AG10803 (cell line): ENCODE data around the gene FARS2.

Experiments used
- DNase-seq: peaks from one replicate; pipeline ENCODE4 v3.0.0; 2010; ENCODE audit warnings: low read depth
- H3K4me3 ChIP-seq: 2 replicates; pipeline ENCODE4 v1.5.1; 2011; ENCODE audit warnings: mild to moderate bottlenecking, low read length, control low read depth
- TF ChIP-seq, protein P1 (sequence below): conservative IDR thresholded peaks from 2 replicates; pipeline ENCODE4 v1.5.1; 2011; ENCODE audit warnings: mild to moderate bottlenecking, low read length, control low read depth, inconsistent platforms

FARS2 gene

DNA sequence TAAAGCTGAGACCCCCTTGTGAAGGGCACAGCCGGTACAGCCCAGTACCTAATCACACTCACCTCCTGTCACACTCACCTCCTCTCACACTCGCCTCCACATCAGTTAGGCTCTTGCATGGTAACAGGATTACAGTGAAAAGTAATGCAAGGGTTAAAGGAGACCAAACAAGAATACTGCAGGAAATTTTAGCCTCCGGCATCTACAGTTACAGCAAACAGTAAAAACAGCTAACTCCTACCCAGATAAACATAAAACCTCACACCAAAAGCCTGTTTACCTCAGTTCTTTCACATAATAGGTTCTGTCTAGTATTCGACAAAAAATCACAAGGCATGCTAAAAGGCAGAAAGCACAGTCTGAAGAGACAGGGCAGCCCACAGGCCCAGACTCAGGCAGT lies 55.6 kb downstream of the FARS2 start:
- TF ChIP-seq, protein P1, sequence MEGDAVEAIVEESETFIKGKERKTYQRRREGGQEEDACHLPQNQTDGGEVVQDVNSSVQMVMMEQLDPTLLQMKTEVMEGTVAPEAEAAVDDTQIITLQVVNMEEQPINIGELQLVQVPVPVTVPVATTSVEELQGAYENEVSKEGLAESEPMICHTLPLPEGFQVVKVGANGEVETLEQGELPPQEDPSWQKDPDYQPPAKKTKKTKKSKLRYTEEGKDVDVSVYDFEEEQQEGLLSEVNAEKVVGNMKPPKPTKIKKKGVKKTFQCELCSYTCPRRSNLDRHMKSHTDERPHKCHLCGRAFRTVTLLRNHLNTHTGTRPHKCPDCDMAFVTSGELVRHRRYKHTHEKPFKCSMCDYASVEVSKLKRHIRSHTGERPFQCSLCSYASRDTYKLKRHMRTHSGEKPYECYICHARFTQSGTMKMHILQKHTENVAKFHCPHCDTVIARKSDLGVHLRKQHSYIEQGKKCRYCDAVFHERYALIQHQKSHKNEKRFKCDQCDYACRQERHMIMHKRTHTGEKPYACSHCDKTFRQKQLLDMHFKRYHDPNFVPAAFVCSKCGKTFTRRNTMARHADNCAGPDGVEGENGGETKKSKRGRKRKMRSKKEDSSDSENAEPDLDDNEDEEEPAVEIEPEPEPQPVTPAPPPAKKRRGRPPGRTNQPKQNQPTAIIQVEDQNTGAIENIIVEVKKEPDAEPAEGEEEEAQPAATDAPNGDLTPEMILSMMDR, result no peak
- DNase-seq, result no peak
- no peak overlapping the region for H3K4me3 ChIP-seq

DNA sequence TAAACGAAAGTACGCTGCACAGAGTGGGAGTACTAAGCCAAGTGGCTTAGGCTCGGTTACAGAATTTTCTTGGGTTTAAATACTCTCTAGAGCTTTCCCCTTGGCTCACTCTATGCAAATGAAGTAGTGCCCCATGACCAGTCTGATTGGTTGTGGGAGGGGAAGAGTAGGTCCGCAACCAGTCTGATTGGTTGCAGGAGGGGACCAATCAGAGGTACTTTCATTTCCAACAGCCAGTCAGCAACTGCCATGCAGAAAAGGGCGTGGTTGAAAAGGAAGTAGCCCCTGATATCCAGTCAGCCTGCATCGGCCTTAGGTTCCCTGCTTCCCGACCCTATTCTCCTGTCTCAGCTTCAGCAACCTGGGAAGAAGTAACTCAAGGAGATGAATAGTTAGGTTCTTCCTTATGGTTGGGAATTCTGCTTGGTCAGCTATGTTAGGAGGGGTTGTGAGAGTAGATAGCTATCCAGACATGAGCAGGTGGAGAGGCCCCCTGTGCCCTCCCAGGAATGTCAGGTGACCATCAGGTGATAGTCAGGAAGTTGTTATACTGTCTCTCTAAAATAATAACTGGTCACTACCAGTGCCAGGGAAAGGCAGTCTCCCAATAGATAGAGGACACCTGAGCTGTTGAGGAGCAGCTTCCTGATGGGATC lies 57.4 kb downstream of the FARS2 start:
- no peak for DNase-seq
- H3K4me3 ChIP-seq, result no peak overlapping the region
- TF ChIP-seq, protein P1, result no peak

DNA sequence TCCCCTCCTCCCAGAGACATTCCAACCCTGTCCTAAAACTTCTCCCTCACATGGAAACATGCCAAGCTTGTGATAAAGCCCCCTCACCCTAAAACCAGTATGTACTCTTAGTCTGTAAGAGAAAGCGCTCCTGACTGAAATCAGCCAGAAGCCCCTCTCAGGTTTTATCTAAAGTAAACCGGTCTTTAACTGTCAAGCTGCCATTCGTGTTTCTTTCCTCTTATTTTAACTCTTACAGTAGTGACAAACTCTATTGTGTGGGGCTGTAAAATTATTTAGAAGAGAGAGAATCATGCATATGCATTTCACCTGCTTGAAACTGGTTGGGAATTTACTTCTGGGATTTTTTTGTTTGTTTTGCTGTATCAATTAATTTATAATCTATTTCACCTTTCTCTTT lies 62.7 kb downstream of the FARS2 start:
- H3K4me3 ChIP-seq, result no peak overlapping the region
- DNase-seq, result no peak
- TF ChIP-seq, protein P1, result no peak

DNA sequence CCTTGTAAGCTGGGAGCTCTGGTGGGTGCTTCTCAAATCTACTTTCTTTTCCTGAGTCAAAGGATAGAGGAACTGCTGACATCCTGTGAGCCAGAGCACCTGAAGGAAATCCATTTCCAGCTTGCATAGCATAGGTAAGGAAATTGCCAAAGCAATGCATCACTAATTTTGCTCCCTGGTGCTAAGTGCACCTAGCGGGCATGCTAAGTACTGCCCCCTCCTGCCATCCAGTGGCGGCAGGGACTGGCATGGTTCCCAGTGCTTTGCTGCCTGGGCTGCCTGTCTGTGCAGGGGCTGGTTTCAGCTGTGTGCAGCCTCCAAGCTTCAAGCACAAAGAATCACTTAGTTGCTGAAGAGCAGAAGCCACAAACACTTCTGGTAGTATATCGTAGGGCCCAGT lies 63.9 kb downstream of the FARS2 start:
- no peak for DNase-seq
- TF ChIP-seq, protein P1, result no peak
- H3K4me3 ChIP-seq, result no peak overlapping the region

DNA sequence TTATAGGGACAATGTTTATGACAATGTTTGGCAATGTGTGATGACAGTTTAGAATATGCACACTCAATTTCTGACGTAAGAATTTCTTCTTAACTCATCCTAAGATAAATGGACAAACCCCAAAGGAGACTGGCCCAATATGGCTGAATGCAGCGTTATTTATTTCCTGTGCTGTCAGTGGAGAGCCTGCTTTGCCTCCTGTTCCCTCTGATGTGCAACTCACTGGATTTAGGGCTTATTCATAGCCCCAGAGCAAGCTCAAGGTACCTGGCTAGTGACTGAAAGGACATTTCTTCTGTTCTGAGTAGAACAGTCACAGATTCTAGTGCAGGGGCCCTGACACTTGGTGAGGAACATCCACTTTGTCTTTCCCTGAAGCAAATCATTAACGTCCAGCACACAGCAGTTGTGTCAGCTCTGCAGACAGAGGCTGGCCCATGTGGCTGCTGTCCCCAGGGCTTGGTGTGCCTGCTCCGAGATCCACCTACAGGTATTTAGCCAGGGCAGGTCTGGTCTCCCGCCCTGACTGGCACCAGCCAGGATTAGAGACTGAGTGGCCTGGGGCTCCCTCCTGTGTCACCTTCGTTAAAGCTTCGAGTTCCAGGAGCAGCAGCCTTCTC lies 64.8 kb downstream of the FARS2 start:
- TF ChIP-seq, protein P1, result no peak
- no peak overlapping the region for H3K4me3 ChIP-seq
- DNase-seq, result no peak

DNA sequence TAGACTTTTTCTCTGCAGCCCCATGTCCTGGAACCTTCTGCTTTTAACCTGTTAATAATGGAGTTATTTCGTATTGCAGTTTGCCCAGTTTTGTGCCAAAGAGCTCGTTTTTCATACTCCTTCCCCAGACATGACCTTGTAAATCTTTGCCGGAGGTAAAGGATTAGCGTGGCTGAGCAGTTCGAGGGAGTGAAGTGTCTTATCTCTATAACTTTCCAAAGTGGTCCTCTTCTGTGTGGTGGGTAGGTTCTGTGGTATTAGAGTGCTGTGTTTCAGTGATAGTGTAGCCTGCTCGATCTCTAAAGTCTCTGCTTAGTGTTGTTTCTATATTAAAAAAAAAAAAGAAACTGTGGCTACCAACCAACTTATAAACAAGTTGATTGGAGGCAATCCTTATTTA lies 67.5 kb downstream of the FARS2 start:
- TF ChIP-seq, protein P1, result no peak
- no peak for DNase-seq
- H3K4me3 ChIP-seq, result no peak overlapping the region

DNA sequence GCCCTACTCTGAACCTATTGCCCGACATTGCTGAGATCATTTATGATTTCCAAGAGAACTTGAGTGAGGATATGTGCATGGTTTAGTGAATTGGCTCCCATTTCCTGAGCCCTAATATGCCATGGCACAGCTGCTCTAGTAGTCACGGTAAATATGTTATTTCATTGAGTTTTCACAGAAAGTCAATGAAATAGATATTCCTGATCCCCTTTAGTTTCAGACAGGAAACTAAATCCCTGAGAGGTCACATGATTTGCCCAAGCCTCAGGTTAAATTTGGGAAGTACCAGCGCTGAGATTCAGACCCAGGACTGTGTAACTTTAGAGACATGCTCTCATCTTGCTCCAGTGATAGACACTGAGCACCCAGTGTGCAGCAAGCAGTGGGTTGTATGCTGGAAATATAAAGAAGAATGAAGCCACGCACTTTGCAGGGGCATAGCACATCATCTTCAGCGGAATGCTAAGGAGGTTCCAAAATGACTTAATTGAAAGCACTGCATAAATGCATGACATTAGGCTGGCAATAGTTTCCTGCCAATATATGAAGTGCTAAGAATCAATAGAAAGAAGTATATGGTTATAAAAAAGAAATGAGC lies 70.6 kb downstream of the FARS2 start:
- H3K4me3 ChIP-seq, result no peak overlapping the region
- no peak for DNase-seq

More for the DNA sequence above, 70.6 kb downstream of the FARS2 start:
- TF ChIP-seq, protein P1, result no peak
